ENCODE results near the gene ARL8B.
"Not testable (repeated sequence)": the region's sequence is repeated elsewhere in the genome, so short reads cannot be mapped to it uniquely, and the experiment has no call there.

Gene ARL8B

GRCh38 chr3:5113726-5114125 is 8.4 kb upstream of the ARL8B start:
- DNase-seq: not testable (repeated sequence)

- no peak for DNase-seq
These were observed 6.5 kb upstream of the ARL8B start for GRCh38 chr3:5115506-5116162.

GRCh38 chr3:5116538-5116937 is 5.6 kb upstream of the ARL8B start:
- no peak for DNase-seq

GRCh38 chr3:5120446-5120845 is 1.6 kb upstream of the ARL8B start:
- DNase-seq: no peak

GRCh38 chr3:5122741-5123706 is 932 bp downstream of the ARL8B start:
- no peak for DNase-seq

GRCh38 chr3:5123937-5124336 is 1.8 kb downstream of the ARL8B start:
- DNase-seq: no peak

- DNase-seq: no peak
These were observed 4.5 kb downstream of the ARL8B start for GRCh38 chr3:5126586-5126985.

- no peak for DNase-seq
These were observed 6.8 kb downstream of the ARL8B start for GRCh38 chr3:5128849-5129248.

- no peak for DNase-seq
These were observed 11.3 kb downstream of the ARL8B start for GRCh38 chr3:5133239-5134018.

GRCh38 chr3:5134019-5134391 is 11.9 kb downstream of the ARL8B start:
- DNase-seq: no peak

- DNase-seq: no peak
These were observed 12.4 kb downstream of the ARL8B start for GRCh38 chr3:5134499-5134898.

GRCh38 chr3:5136211-5136918 is 14.3 kb downstream of the ARL8B start:
- no peak for DNase-seq

- DNase-seq: no peak
These were observed 14.9 kb downstream of the ARL8B start for GRCh38 chr3:5136919-5137429.

- DNase-seq: no peak
These were observed 16.3 kb downstream of the ARL8B start for GRCh38 chr3:5138214-5138981.

GRCh38 chr3:5140230-5140621 is 18.1 kb downstream of the ARL8B start:
- DNase-seq: no peak

GRCh38 chr3:5140839-5141238 is 18.7 kb downstream of the ARL8B start:
- DNase-seq: no peak

- DNase-seq: no peak
These were observed 19.7 kb downstream of the ARL8B start for GRCh38 chr3:5141760-5142159.

- no peak for DNase-seq
These were observed 21.4 kb downstream of the ARL8B start for GRCh38 chr3:5143464-5143863.

GRCh38 chr3:5144316-5144994 is 22.4 kb downstream of the ARL8B start:
- DNase-seq: no peak

- DNase-seq: no peak
These were observed 23.0 kb downstream of the ARL8B start for GRCh38 chr3:5145120-5145519.

GRCh38 chr3:5147152-5147551 is 25.1 kb downstream of the ARL8B start:
- DNase-seq: not testable (repeated sequence)
